ENCODE measurements around the gene PIGT.

PIGT gene

GRCh38 chr20:45390931-45391330, 25.0 kb upstream of the PIGT start:
- DNase-seq (ENCODE audit: low spot score), result no peak
- TF ChIP-seq CTCF (IDR thresholded peaks at IDR 0.05; ENCODE audit: extremely low read depth, missing control alignments), result no peak

GRCh38 chr20:45391559-45391958, 24.4 kb upstream of the PIGT start:
- TF ChIP-seq CTCF (IDR thresholded peaks at IDR 0.05; ENCODE audit: extremely low read depth, missing control alignments), result no peak
- DNase-seq (ENCODE audit: low spot score), result no peak

- TF ChIP-seq CTCF (IDR thresholded peaks at IDR 0.05; ENCODE audit: extremely low read depth, missing control alignments), result no peak
- no peak for DNase-seq (ENCODE audit: low spot score)
These were observed 23.2 kb upstream of the PIGT start for GRCh38 chr20:45392733-45393132.

- DNase-seq (ENCODE audit: low spot score), result no peak
- TF ChIP-seq CTCF (IDR thresholded peaks at IDR 0.05; ENCODE audit: extremely low read depth, missing control alignments), result no peak
These were observed 21.5 kb upstream of the PIGT start for GRCh38 chr20:45394221-45395113.

GRCh38 chr20:45395114-45395415, 20.9 kb upstream of the PIGT start:
- no peak for TF ChIP-seq CTCF (IDR thresholded peaks at IDR 0.05; ENCODE audit: extremely low read depth, missing control alignments)
- DNase-seq (ENCODE audit: low spot score), result no peak

- DNase-seq (ENCODE audit: low spot score), result no peak
- TF ChIP-seq CTCF (IDR thresholded peaks at IDR 0.05; ENCODE audit: extremely low read depth, missing control alignments), result no peak
These were observed 16.9 kb upstream of the PIGT start for GRCh38 chr20:45399018-45399417.

- TF ChIP-seq CTCF (IDR thresholded peaks at IDR 0.05; ENCODE audit: extremely low read depth, missing control alignments), result no peak
- DNase-seq (ENCODE audit: low spot score), result no peak
These were observed 15.5 kb upstream of the PIGT start for GRCh38 chr20:45400346-45401031.

All from GM20000 (cell line).